GM10847 (cell line): ENCODE measurements around the gene TATDN3.

Experiments used
- POLR2A ChIP-seq: IDR thresholded peaks from 2 replicates; pipeline ENCODE4 v1.6.1; 2011; ENCODE audit not compliant: insufficient read length; ENCODE audit errors: extremely low read depth

The TATDN3 gene, protein sequence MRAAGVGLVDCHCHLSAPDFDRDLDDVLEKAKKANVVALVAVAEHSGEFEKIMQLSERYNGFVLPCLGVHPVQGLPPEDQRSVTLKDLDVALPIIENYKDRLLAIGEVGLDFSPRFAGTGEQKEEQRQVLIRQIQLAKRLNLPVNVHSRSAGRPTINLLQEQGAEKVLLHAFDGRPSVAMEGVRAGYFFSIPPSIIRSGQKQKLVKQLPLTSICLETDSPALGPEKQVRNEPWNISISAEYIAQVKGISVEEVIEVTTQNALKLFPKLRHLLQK

GRCh38 chr1:212791676-212792395 is at the start of gene TATDN3, which contains the start of gene NSL1:
Gene TATDN3 (plus strand): TSS chr1:212791894. CDS start chr1:212791922, 28 bp downstream.
Gene NSL1 (minus strand): TSS chr1:212791777. CDS start chr1:212791763, 14 bp downstream.
- TF ChIP-seq POLR2A = peak; percentile 94

DNA sequence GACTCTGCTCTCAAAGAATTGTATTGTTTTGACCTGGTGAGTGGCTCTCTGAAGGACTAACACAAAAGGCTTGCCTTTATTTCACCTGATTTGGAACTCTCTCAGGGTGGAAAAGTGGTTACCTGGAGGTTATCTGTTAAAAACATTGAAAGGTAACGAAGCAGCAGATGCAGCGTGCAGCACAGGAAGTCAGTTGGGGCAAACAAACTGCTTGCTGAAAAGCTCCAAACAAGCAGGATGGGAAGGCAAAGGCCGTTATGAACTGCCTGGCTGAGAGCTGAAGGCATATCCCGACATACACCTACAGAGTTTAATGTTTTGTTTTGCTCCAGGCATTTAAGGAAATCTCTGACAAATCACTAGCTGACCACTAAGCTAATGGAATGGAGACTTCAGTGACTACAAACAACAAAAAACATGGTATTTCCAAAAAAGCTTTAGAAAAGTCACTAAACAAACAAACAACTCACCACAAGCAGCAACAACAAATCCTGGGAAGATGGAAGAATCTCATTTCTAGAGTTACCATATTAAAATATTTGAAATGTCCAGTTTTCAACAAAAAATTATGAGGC is 47.7 kb upstream of the TATDN3 start:
- TF ChIP-seq POLR2A = no peak

- no peak for TF ChIP-seq POLR2A
These were observed 46.4 kb upstream of the TATDN3 start for GRCh38 chr1:212745303-212745702.

GRCh38 chr1:212746546-212746945 is 45.1 kb upstream of the TATDN3 start:
- TF ChIP-seq POLR2A = no peak

GRCh38 chr1:212749821-212750535 is 41.7 kb upstream of the TATDN3 start:
- no peak for TF ChIP-seq POLR2A

GRCh38 chr1:212752252-212752933 is 39.3 kb upstream of the TATDN3 start:
- TF ChIP-seq POLR2A = no peak

DNA sequence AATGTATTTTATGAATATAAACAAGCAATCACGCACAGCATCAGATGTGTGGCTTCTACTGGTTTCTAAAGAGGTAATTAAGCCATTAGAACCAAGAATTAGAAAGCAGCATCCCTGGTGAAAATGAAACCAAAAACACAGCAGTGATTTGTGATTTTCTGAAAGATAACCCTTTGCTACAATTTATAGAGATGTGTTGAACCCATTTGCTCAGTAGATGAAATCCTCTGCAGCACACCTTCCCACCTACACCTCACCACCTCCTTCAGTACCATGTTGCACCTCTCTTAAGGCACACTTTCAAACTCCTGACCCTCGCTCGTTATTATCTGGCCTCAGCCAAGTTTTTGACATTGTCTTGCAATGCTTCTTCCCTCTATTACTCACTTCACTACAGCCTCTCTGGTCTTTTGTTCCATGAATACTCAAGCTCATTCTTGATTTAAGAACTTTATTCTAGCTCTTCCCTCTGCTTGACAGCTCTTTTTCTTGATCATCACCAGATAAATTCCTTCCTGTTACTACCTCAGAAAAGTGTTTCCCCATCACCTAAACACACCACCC is 38.7 kb upstream of the TATDN3 start:
- TF ChIP-seq POLR2A = no peak

DNA sequence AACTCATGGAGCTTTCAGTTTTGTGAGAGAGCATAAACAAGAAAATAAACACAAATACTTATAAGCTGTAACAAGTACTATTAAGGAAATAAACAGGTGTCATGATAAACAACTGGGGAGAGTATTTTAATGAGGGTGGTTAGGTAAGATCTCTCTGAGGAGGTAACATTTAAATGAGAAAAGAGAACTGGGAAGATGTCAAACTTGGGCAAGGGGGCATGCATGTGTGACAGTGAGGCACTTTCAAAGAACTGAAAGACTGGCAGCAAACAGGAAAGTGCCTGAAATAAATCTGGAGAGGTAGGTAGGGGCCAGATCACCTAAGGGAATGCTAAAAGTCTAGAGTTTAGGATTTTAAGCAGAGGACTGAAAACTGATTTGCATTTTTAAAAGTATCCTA is 37.9 kb upstream of the TATDN3 start:
- TF ChIP-seq POLR2A = no peak

GRCh38 chr1:212754193-212754592 is 37.5 kb upstream of the TATDN3 start:
- TF ChIP-seq POLR2A = no peak

GRCh38 chr1:212754680-212755079 is 37.0 kb upstream of the TATDN3 start:
- no peak for TF ChIP-seq POLR2A

GRCh38 chr1:212759683-212760082 is 32.0 kb upstream of the TATDN3 start:
- no peak for TF ChIP-seq POLR2A

DNA sequence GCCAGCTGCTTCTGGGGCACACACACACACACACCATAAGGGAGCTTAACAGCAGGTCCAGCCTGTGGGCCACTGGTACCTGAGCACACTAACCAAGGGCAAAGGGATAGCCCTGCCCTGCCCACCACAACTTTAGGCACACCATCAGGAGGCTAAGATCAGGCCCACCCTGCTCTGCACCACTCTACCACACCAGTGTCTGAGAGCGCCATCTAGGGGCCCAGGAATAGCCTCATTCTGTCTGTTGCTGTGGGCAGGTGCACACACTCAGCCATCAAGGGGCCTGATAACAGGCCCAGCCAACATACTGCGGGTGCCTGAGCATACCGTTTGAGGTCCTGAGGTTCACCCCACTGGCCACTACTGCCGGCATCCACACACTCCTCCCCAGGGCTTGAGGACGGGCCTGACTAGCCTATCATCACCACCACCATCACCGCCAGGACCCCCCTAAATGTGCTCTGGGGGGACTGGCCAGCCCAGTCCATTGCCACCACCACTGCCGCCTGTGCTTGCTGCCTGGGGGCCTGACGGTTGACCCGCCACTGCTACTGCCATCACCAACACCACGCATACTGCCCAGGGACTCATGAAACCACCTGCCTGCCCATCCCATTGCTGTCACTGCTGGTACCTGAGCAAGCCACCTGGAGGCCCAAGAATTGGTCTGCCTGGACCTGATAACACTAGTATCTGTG is 31.4 kb upstream of the TATDN3 start:
- no peak for TF ChIP-seq POLR2A

DNA sequence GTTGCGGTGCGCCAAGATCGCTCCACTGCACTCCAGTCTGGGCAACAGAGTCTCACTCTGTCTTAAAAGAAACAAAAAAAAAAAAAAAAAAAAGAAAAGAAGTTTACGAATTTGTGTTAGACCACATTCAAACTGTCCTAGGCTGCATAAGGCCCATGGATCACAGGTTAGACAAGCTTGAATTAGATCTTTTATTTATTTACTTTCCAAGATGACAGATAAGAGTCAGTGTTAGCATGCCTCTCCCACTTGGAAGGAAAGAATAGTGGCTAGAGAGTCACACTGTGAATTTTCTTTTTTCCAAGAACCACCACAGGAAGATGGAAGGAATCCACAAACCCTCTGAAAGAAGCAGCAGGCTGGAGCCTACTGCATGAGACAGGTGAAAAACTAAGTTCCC is 29.5 kb upstream of the TATDN3 start:
- TF ChIP-seq POLR2A = no peak

GRCh38 chr1:212762839-212763238 is 28.9 kb upstream of the TATDN3 start:
- no peak for TF ChIP-seq POLR2A
